PFSK-1 (cell line): ENCODE data around the gene HOXB3.

Experiments used
- POLR2AphosphoS5 ChIP-seq: IDR thresholded peaks from 2 replicates; pipeline ENCODE4 v1.6.1; 2012; ENCODE audit warnings: low read depth, mild to moderate bottlenecking, control low read depth, low read length, moderate library complexity
- SIN3A ChIP-seq: IDR thresholded peaks from 2 replicates; pipeline ENCODE4 v1.6.1; 2012; ENCODE audit warnings: mild to moderate bottlenecking, low read length, moderate library complexity, borderline replicate concordance; ENCODE audit not compliant: insufficient read depth
- TAF1 ChIP-seq: IDR thresholded peaks from 2 replicates; pipeline ENCODE4 v1.6.1; 2012; ENCODE audit warnings: low read length, control low read depth, borderline replicate concordance; ENCODE audit not compliant: insufficient read depth

DNA sequence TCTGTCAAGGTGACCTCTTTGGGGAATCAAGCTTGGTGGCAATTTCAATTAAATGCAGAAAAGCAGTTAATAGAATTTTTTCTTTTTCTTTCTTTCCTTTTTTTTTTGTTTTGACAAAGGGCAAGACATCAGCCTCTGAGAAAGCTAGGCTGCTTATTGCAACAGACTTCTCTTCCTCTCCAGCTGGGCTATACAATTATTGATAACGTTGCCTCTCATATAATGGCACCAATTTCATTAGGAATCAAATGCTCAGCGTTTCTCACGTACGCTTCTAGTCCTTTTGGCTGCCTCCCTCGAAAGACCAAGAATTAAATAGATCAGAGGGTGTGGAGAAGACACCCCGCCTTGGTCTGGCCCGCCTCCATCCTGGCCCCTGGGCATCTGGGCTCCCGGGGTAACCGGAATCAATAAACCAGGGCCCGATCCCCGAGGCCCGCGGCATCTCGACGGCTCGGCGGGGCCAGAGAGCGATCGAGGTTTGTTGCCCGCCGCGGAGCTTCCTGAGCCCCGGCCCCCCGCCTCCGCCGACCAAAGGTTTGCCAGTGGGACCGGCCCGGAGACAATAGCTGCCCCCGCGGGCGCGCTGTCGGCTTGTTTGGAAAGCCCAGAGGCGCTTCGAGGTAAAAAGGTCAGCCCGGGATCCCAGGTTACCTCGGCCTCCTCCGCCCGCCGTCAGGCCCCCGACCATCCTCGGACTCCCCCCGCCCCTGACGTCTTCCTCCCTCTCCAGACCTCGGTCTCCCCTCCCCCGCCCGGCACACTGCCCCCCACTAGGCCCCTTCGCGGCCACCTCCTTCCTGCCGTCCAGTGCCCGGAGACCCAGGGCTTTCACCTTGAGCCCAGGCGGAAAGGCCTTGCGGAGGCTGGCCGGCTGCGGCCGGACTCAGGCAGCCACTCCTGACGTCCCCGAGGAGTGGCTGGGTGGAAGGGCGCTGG is 63.2 kb downstream of the HOXB3 start:
- TF ChIP-seq SIN3A (no peak), POLR2AphosphoS5 (no peak), TAF1 (no peak)
